Cerebellar nuclear complex (tissue), 1 donor: ENCODE data around the gene DTX1.
"Not testable (repeated sequence)": the region's sequence is repeated elsewhere in the genome, so short reads cannot be mapped to it uniquely, and the experiment has no call there.

ENCODE experiments used
- DNase-seq, 2 experiments: peaks; one replicate each; lab custom pipeline; 2025; lab: John Stamatoyannopoulos, UW

DTX1 gene

GRCh38 chr12:113136990-113137511 is 80.5 kb downstream of the DTX1 start:
- no peak for DNase-seq

GRCh38 chr12:113137861-113138783 is 81.6 kb downstream of the DTX1 start:
- no peak for DNase-seq

- no peak for DNase-seq
These were observed 82.3 kb downstream of the DTX1 start for GRCh38 chr12:113138826-113139225.

- no peak for DNase-seq
These were observed 84.2 kb downstream of the DTX1 start for GRCh38 chr12:113140706-113141105.

- not testable (repeated sequence) for DNase-seq
These were observed 85.2 kb downstream of the DTX1 start for GRCh38 chr12:113141716-113142115.

GRCh38 chr12:113142173-113142885 is 85.8 kb downstream of the DTX1 start:
- DNase-seq = peak in 1 of 2 experiments; percentile 1

GRCh38 chr12:113142886-113143332 is 86.4 kb downstream of the DTX1 start:
- DNase-seq = no peak

- DNase-seq = no peak
These were observed 87.4 kb downstream of the DTX1 start for GRCh38 chr12:113143959-113144358.

- DNase-seq = no peak
These were observed 88.3 kb downstream of the DTX1 start for GRCh38 chr12:113144806-113145205.

GRCh38 chr12:113145720-113146551 is 89.4 kb downstream of the DTX1 start:
- no peak for DNase-seq

- no peak for DNase-seq
These were observed 90.5 kb downstream of the DTX1 start for GRCh38 chr12:113146999-113147398.
